Measurements from ENCODE around the gene RBFOX1. TPM values are rescaled to one million over a fixed set of nuclear protein-coding genes. Genes with fewer than 3 reads are reported as not detected.

Gene RBFOX1
- total RNA-seq, 2 donors from 2014 or later = 1.6 to 2.6 TPM

- intact Hi-C loops (cut with DNase I) = no loop called here
- Histone ChIP-seq H3K27me3 (no peaks in the 10 kb centered on the region), H3K9ac (ENCODE audit: low read depth in 2 of 2, low read length in 2 of 2) (no peak overlapping the region), H3K4me3 (no peak overlapping the region), H3K27ac (no peak overlapping the region), H3K36me3 (no peaks in the 10 kb centered on the region), H3K9me3 (no peaks in the 10 kb centered on the region), H3K4me1 (no peaks in the 10 kb centered on the region)
- no peak for DNase-seq
- TF ChIP-seq CTCF (IDR thresholded peaks at IDR 0.05) = no peak
Measured at GRCh38 chr16:7294020-7294419, 38.6 kb upstream of the RBFOX1 start.

GRCh38 chr16:7303052-7303610 is 29.5 kb upstream of the RBFOX1 start:
- TF ChIP-seq CTCF (IDR thresholded peaks at IDR 0.05) = no peak
- Histone ChIP-seq H3K9ac (ENCODE audit: low read depth in 2 of 2, low read length in 2 of 2) (no peak overlapping the region), H3K4me1 (no peaks in the 10 kb centered on the region), H3K36me3 (no peaks in the 10 kb centered on the region), H3K27me3 (peaks cover 9% of the 10 kb centered on the region), H3K4me3 (no peak overlapping the region), H3K9me3 (no peaks in the 10 kb centered on the region), H3K27ac (no peak overlapping the region)
- intact Hi-C loops (cut with DNase I) = no loop called here
- DNase-seq = no peak

GRCh38 chr16:7303660-7304200 is 28.9 kb upstream of the RBFOX1 start:
- no peaks in the 10 kb centered on the region for H3K9me3 ChIP-seq
- no peaks in the 10 kb centered on the region for H3K4me1 ChIP-seq
- H3K27me3 ChIP-seq = peaks cover 9% of the 10 kb centered on the region
- H3K27ac ChIP-seq = no peak overlapping the region
- TF ChIP-seq CTCF (IDR thresholded peaks at IDR 0.05) = no peak
- intact Hi-C loops (cut with DNase I) = no loop called here
- no peak overlapping the region for H3K9ac ChIP-seq (ENCODE audit: low read depth in 2 of 2, low read length in 2 of 2)
- no peaks in the 10 kb centered on the region for H3K36me3 ChIP-seq
- no peak for DNase-seq
- H3K4me3 ChIP-seq = no peak overlapping the region

- H3K4me1 ChIP-seq = no peaks in the 10 kb centered on the region
- TF ChIP-seq CTCF (IDR thresholded peaks at IDR 0.05) = no peak
- intact Hi-C loops (cut with DNase I) = no loop called here
- H3K9me3 ChIP-seq = no peaks in the 10 kb centered on the region
- H3K36me3 ChIP-seq = no peaks in the 10 kb centered on the region
- DNase-seq = no peak
- H3K27ac ChIP-seq = no peak overlapping the region
- no peak overlapping the region for H3K4me3 ChIP-seq
- H3K9ac ChIP-seq (ENCODE audit: low read depth in 2 of 2, low read length in 2 of 2) = no peak overlapping the region
- peaks cover 9% of the 10 kb centered on the region for H3K27me3 ChIP-seq
Measured at GRCh38 chr16:7304279-7304678, 28.4 kb upstream of the RBFOX1 start.

- no peak for TF ChIP-seq CTCF (IDR thresholded peaks at IDR 0.05)
- H3K27ac ChIP-seq = no peak overlapping the region
- no peaks in the 10 kb centered on the region for H3K9me3 ChIP-seq
- no peaks in the 10 kb centered on the region for H3K36me3 ChIP-seq
- H3K9ac ChIP-seq (ENCODE audit: low read depth in 2 of 2, low read length in 2 of 2) = no peak overlapping the region
- intact Hi-C loops (cut with DNase I) = no loop called here
- H3K27me3 ChIP-seq = peaks cover 9% of the 10 kb centered on the region
- DNase-seq = no peak
- no peak overlapping the region for H3K4me3 ChIP-seq
- no peaks in the 10 kb centered on the region for H3K4me1 ChIP-seq
Measured at GRCh38 chr16:7304958-7305357, 27.7 kb upstream of the RBFOX1 start.

Data from colonic mucosa (tissue), 4 donors.